NCI-H1417 (cell line): ENCODE results near the gene FCGR1A.
A peak's percentile ranks its signal among the peaks of the same experiment; 100 is the strongest.
"Not testable (repeated sequence)": the region's sequence is repeated elsewhere in the genome, so short reads cannot be mapped to it uniquely, and the experiment has no call there.

Experiments
- DNase-seq, 3 experiments: peaks; one replicate each; lab custom pipeline; 2025; lab: John Stamatoyannopoulos, UW

Gene FCGR1A

GRCh38 chr1:149782600-149782999 lies at the start of gene FCGR1A:
Gene FCGR1A (plus strand): TSS chr1:149782694. CDS start chr1:149782744, 50 bp downstream.
- DNase-seq, result not testable (repeated sequence)

GRCh38 chr1:149732781-149733180 lies 49.7 kb upstream of the FCGR1A start:
- not testable (repeated sequence) for DNase-seq

GRCh38 chr1:149734692-149735091 lies 47.8 kb upstream of the FCGR1A start:
- DNase-seq, result not testable (repeated sequence)

- DNase-seq, result peak in 2 of 3 experiments; percentile 63 to 83
Measured at GRCh38 chr1:149740148-149740581, 42.3 kb upstream of the FCGR1A start.

- DNase-seq, result not testable (repeated sequence)
Measured at GRCh38 chr1:149740590-149741230, 41.8 kb upstream of the FCGR1A start.

- not testable (repeated sequence) for DNase-seq
Measured at GRCh38 chr1:149741914-149742313, 40.6 kb upstream of the FCGR1A start.

GRCh38 chr1:149746463-149747356 lies 35.8 kb upstream of the FCGR1A start:
- not testable (repeated sequence) for DNase-seq

GRCh38 chr1:149747359-149748143 lies 34.9 kb upstream of the FCGR1A start:
- DNase-seq, result not testable (repeated sequence)

GRCh38 chr1:149748144-149748500 lies 34.4 kb upstream of the FCGR1A start:
- DNase-seq, result not testable (repeated sequence)

GRCh38 chr1:149750562-149750961 lies 31.9 kb upstream of the FCGR1A start:
- not testable (repeated sequence) for DNase-seq

GRCh38 chr1:149752186-149752585 lies 30.3 kb upstream of the FCGR1A start:
- not testable (repeated sequence) for DNase-seq

GRCh38 chr1:149753466-149753865 lies 29.0 kb upstream of the FCGR1A start:
- not testable (repeated sequence) for DNase-seq

GRCh38 chr1:149755294-149755693 lies 27.2 kb upstream of the FCGR1A start:
- not testable (repeated sequence) for DNase-seq

GRCh38 chr1:149762294-149762693 lies 20.2 kb upstream of the FCGR1A start:
- DNase-seq, result not testable (repeated sequence)

GRCh38 chr1:149764087-149764800 lies 18.2 kb upstream of the FCGR1A start:
- DNase-seq, result not testable (repeated sequence)

- not testable (repeated sequence) for DNase-seq
Measured at GRCh38 chr1:149766241-149766640, 16.3 kb upstream of the FCGR1A start.

- DNase-seq, result not testable (repeated sequence)
Measured at GRCh38 chr1:149769216-149769615, 13.3 kb upstream of the FCGR1A start.

- not testable (repeated sequence) for DNase-seq
Measured at GRCh38 chr1:149770661-149771060, 11.8 kb upstream of the FCGR1A start.

- DNase-seq, result not testable (repeated sequence)
Measured at GRCh38 chr1:149771653-149772425, 10.7 kb upstream of the FCGR1A start.

- DNase-seq, result not testable (repeated sequence)
Measured at GRCh38 chr1:149775510-149776147, 6.9 kb upstream of the FCGR1A start.
